Endodermal cell (in vitro differentiated cells): Measurements from ENCODE around the gene VPS35L. TPM values are rescaled to one million over a fixed set of nuclear protein-coding genes. Genes with fewer than 3 reads are reported as not detected.

Source experiments
- DNase-seq: peaks from one replicate; pipeline ENCODE4 v3.0.0-alpha.2; 2017
- H3K27ac ChIP-seq: 2 replicates; pipeline ENCODE4 v1.5.1; 2013; ENCODE audit warnings: mild to moderate bottlenecking, low read depth, low read length, moderate library complexity
- H3K27me3 ChIP-seq: 2 replicates; pipeline ENCODE4 v1.6.1; 2013; ENCODE audit warnings: mild to moderate bottlenecking, low read length, moderate library complexity; ENCODE audit not compliant: insufficient read depth, control insufficient read depth, poor library complexity, severe bottlenecking
- H3K36me3 ChIP-seq: 2 replicates; pipeline ENCODE4 v1.7.0; 2013; ENCODE audit warnings: mild to moderate bottlenecking, low read length, moderate library complexity; ENCODE audit not compliant: control insufficient read depth, insufficient read depth
- H3K4me1 ChIP-seq: one replicate; pipeline ENCODE4 v1.7.0; 2013; ENCODE audit warnings: low read length; ENCODE audit not compliant: control insufficient read depth, insufficient read depth
- H3K4me3 ChIP-seq: 2 replicates; pipeline ENCODE4 v1.5.1; 2013; ENCODE audit warnings: mild to moderate bottlenecking, low read length, moderate library complexity
- H3K9ac ChIP-seq: 2 replicates; pipeline ENCODE4 v1.6.1; 2013; ENCODE audit warnings: mild to moderate bottlenecking, low read length, moderate library complexity; ENCODE audit not compliant: poor library complexity, severe bottlenecking; ENCODE audit errors: extremely low read depth
- H3K9me3 ChIP-seq: 2 replicates; pipeline ENCODE4 v1.6.1; 2013; ENCODE audit warnings: mild to moderate bottlenecking, low read length, moderate library complexity; ENCODE audit not compliant: control insufficient read depth
- H3K27ac Mint-ChIP-seq: 2 replicates; pipeline ENCODE4 v1.8.0; 2020; ENCODE audit warnings: mixed read lengths
- H3K27me3 Mint-ChIP-seq: 2 replicates; pipeline ENCODE4 v1.8.0; 2021; ENCODE audit warnings: mild to moderate bottlenecking, mixed read lengths; ENCODE audit not compliant: insufficient read depth
- H3K36me3 Mint-ChIP-seq: 2 replicates; pipeline ENCODE4 v1.8.0; 2020; ENCODE audit warnings: low read depth, mixed read lengths
- H3K4me1 Mint-ChIP-seq: 2 replicates; pipeline ENCODE4 v1.8.0; 2020; ENCODE audit warnings: mixed read lengths
- H3K4me3 Mint-ChIP-seq: 2 replicates; pipeline ENCODE4 v1.8.0; 2020; ENCODE audit warnings: mild to moderate bottlenecking, moderate library complexity, mixed read lengths
- H3K9me3 Mint-ChIP-seq: 2 replicates; pipeline ENCODE4 v1.8.0; 2020; ENCODE audit warnings: mild to moderate bottlenecking, mixed read lengths
- WGBS, 2 experiments: methylation state at CpG; one replicate each; pipeline versions ENCODE4 v1.1.5 to v1.1.7; 2013; ENCODE audit warnings: missing lambda C conversion rate in 2 of 2, mixed read lengths in 1 of 2; ENCODE audit not compliant: insufficient coverage in 1 of 2, insufficient read length in 1 of 2; 5-methylcytosine and 5-hydroxymethylcytosine counted together
- total RNA-seq, 2 donors: library from RNA; stranded (reverse); fragmentation: NEBNext Ultra II Directional in 1 of 2; extraction: Animal tissue kit (Norgen Biotek cat#: 25700) in 1 of 2; gene quantifications; 2 replicates in 1 of 2; 3 replicates in 1 of 2; pipeline ENCODE4 v1.2.1, GENCODE V29; 2021
- TF ChIP-seq, protein P1 (sequence below): fragments of 200-600 bp; sonication (generic); conservative IDR thresholded peaks from 2 replicates; pipeline ENCODE4 v1.5.0; 2021; ENCODE audit warnings: antibody characterized with exemption, mild to moderate bottlenecking

VPS35L gene
- total RNA-seq, 2 donors from 2014 or later = 61.5 to 82.0 TPM

DNA sequence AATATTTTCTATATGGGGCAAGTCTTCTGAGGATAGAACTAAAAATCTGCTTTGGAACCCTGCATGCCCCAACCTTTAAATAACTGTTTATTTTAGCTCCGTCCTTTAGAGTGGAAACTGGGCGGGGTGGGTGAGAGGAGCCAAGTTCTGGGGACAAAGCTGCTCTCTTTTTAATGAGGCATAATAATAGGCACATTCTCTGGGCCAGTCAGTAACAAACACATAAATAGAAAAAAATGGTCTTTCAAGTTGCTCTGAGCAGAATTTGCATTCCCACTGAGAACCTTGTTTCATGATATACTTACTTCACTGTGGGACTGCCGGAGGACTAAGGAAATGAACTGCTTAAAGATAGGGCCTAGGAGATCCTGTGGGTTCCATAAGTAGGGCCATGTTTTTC lies 111.0 kb downstream of the VPS35L start:
- Histone ChIP-seq H3K27ac (no peak overlapping the region), H3K4me3 (no peak overlapping the region), H3K4me1 (no peaks in the 10 kb centered on the region), H3K36me3 (peaks cover 19% of the 10 kb centered on the region), H3K9ac (no peak overlapping the region), H3K27me3 (no peaks in the 10 kb centered on the region), H3K9me3 (peaks cover 32% of the 10 kb centered on the region)
- no peak for DNase-seq
- H3K9me3 Mint-ChIP-seq = peaks cover 39% of the 10 kb centered on the region
- H3K4me1 Mint-ChIP-seq = no peaks in the 10 kb centered on the region
- TF ChIP-seq, protein P1, sequence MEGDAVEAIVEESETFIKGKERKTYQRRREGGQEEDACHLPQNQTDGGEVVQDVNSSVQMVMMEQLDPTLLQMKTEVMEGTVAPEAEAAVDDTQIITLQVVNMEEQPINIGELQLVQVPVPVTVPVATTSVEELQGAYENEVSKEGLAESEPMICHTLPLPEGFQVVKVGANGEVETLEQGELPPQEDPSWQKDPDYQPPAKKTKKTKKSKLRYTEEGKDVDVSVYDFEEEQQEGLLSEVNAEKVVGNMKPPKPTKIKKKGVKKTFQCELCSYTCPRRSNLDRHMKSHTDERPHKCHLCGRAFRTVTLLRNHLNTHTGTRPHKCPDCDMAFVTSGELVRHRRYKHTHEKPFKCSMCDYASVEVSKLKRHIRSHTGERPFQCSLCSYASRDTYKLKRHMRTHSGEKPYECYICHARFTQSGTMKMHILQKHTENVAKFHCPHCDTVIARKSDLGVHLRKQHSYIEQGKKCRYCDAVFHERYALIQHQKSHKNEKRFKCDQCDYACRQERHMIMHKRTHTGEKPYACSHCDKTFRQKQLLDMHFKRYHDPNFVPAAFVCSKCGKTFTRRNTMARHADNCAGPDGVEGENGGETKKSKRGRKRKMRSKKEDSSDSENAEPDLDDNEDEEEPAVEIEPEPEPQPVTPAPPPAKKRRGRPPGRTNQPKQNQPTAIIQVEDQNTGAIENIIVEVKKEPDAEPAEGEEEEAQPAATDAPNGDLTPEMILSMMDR = no peak
- H3K36me3 Mint-ChIP-seq = peaks cover 62% of the 10 kb centered on the region
- no peaks in the 10 kb centered on the region for H3K27me3 Mint-ChIP-seq
- H3K27ac Mint-ChIP-seq = no peak overlapping the region
- WGBS, 2 experiments = 97 to 100% methylated on average over 3 of the region's 3 CpGs
- H3K4me3 Mint-ChIP-seq = no peak overlapping the region

DNA sequence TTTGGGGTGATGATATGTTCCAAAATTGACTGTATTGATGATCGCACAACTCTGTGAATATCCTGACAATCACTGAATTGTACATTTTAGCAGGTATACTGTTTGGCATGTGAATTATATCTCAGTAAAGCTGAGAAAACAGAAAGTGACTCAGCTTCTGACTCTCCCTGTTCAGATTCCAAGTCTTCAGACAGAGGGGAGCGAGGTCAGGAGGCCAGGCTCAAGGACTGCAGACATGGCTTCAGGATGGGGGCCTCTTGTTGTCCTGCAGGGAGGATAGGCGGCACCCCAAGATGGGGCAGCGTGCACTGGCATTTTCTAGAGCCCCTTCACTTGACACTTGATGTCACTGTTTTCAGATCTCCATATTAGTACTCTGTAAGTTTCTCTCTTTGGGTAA lies 116.9 kb downstream of the VPS35L start:
- Mint-ChIP-seq H3K9me3 (no peaks in the 10 kb centered on the region), H3K36me3 (peaks cover 54% of the 10 kb centered on the region), H3K27ac (no peak overlapping the region), H3K4me3 (no peak overlapping the region), H3K27me3 (no peaks in the 10 kb centered on the region), H3K4me1 (no peaks in the 10 kb centered on the region)
- 92 to 94% methylated on average over 3 to 4 of the region's 4 CpGs for WGBS, 2 experiments
- no peaks in the 10 kb centered on the region for H3K27me3 ChIP-seq
- no peak for DNase-seq
- H3K9ac ChIP-seq = no peak overlapping the region
- H3K9me3 ChIP-seq = no peaks in the 10 kb centered on the region
- H3K4me1 ChIP-seq = no peaks in the 10 kb centered on the region
- no peak overlapping the region for H3K4me3 ChIP-seq
- peaks cover 28% of the 10 kb centered on the region for H3K36me3 ChIP-seq
- TF ChIP-seq, protein P1 = no peak
- no peak overlapping the region for H3K27ac ChIP-seq

DNA sequence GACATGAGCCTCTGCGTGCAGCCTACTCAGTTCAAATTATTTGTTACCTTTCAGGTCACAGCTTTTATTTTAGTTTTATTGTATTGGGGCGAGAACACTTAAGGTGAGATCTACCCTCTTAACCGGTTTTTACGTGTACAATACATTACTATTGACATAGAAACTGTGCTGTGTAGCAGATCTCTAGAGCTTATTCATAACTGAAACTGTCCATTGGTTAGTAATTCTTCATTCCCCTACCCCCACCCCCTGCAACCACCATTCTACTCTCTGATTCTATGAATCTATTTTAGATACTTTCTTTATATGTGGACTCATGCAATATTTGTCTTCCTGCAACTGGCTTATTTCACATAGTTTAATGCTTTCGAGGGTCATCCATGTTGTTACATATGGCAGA lies 119.0 kb downstream of the VPS35L start:
- Histone ChIP-seq H3K9ac (no peak overlapping the region), H3K9me3 (no peaks in the 10 kb centered on the region), H3K27me3 (no peaks in the 10 kb centered on the region), H3K4me1 (no peaks in the 10 kb centered on the region), H3K27ac (no peak overlapping the region), H3K36me3 (peaks cover 20% of the 10 kb centered on the region), H3K4me3 (no peak overlapping the region)
- Mint-ChIP-seq H3K4me3 (no peak overlapping the region), H3K4me1 (no peaks in the 10 kb centered on the region), H3K9me3 (no peaks in the 10 kb centered on the region), H3K36me3 (peaks cover 41% of the 10 kb centered on the region), H3K27me3 (no peaks in the 10 kb centered on the region), H3K27ac (no peak overlapping the region)
- no peak for DNase-seq
- 100% methylated on average over 1 to 5 of the region's 5 CpGs for WGBS, 2 experiments
- TF ChIP-seq, protein P1 = no peak
